HTERT RPE-1 (cell line): ENCODE data around the gene WDTC1.

Source experiments
- in situ Hi-C: fragments of 300-500 bp; cut with MboI; formaldehyde crosslinking; loops from 4 replicates; pipeline ENCODE4 v1.14.3; 2020; ENCODE audit warnings: low sequenced_read_pairs

The WDTC1 gene

GRCh38 chr1:27301052-27301422 lies 66.6 kb downstream of the WDTC1 start:
- in situ Hi-C loops = no loop called here

- in situ Hi-C loops = no loop called here
Measured at GRCh38 chr1:27301582-27302199, 67.3 kb downstream of the WDTC1 start.

- in situ Hi-C loops = no loop called here
Measured at GRCh38 chr1:27302612-27303011, 68.2 kb downstream of the WDTC1 start.

GRCh38 chr1:27303509-27303908 lies 69.1 kb downstream of the WDTC1 start:
- in situ Hi-C loops = no loop called here

- in situ Hi-C loops = no loop called here
Measured at GRCh38 chr1:27306071-27306470, 71.6 kb downstream of the WDTC1 start.

- in situ Hi-C loops = no loop called here
Measured at GRCh38 chr1:27306892-27307761, 72.7 kb downstream of the WDTC1 start.

- in situ Hi-C loops = no loop called here
Measured at GRCh38 chr1:27307874-27308598, 73.6 kb downstream of the WDTC1 start.

GRCh38 chr1:27314169-27314568 lies 79.7 kb downstream of the WDTC1 start:
- in situ Hi-C loops = no loop called here

GRCh38 chr1:27314737-27315136 lies 80.3 kb downstream of the WDTC1 start:
- in situ Hi-C loops = no loop called here

GRCh38 chr1:27316860-27317259 lies 82.4 kb downstream of the WDTC1 start:
- in situ Hi-C loops = no loop called here

GRCh38 chr1:27318136-27318535 lies 83.7 kb downstream of the WDTC1 start:
- in situ Hi-C loops = no loop called here

GRCh38 chr1:27318596-27318995 lies 84.2 kb downstream of the WDTC1 start:
- in situ Hi-C loops = no loop called here

- in situ Hi-C loops = no loop called here
Measured at GRCh38 chr1:27321813-27322568, 87.6 kb downstream of the WDTC1 start, which contains the start of gene TMEM222. Gene TMEM222, plus strand, starts transcription at chr1:27322163. Its CDS starts 35 bp downstream, at chr1:27322198.

- in situ Hi-C loops = no loop called here
Measured at GRCh38 chr1:27322569-27323240, 88.3 kb downstream of the WDTC1 start.

- in situ Hi-C loops = no loop called here
Measured at GRCh38 chr1:27325286-27325685, 90.9 kb downstream of the WDTC1 start.

- in situ Hi-C loops = no loop called here
Measured at GRCh38 chr1:27327964-27328363, 93.5 kb downstream of the WDTC1 start.

GRCh38 chr1:27330786-27331185 lies 96.4 kb downstream of the WDTC1 start:
- in situ Hi-C loops = no loop called here

GRCh38 chr1:27331426-27331825 lies 97.0 kb downstream of the WDTC1 start:
- in situ Hi-C loops = no loop called here

GRCh38 chr1:27331922-27332321 lies 97.5 kb downstream of the WDTC1 start:
- in situ Hi-C loops = no loop called here

- in situ Hi-C loops = no loop called here
Measured at GRCh38 chr1:27332536-27333281, 98.3 kb downstream of the WDTC1 start.
